Transverse colon (tissue), 4 donors: ENCODE results near the gene TCF21. TPM values are rescaled to one million over a fixed set of nuclear protein-coding genes. Genes with fewer than 3 reads are reported as not detected.
A peak's percentile ranks its signal among the peaks of the same experiment; 100 is the strongest.

ENCODE experiments used
- DNase-seq: peaks from one replicate; pipeline ENCODE4 v3.0.0-alpha.2; 2019
- H3K27ac ChIP-seq, 4 donors: fragments of 200-600 bp; sonication (generic); 2 replicates each; pipeline ENCODE4 v1.5.1; 2016 to 2018; ENCODE audit warnings: inconsistent platforms in 4 of 4
- H3K27me3 ChIP-seq: fragments of 200-600 bp; sonication (generic); 2 replicates; pipeline ENCODE4 v1.5.1; 2017; ENCODE audit warnings: inconsistent platforms
- H3K36me3 ChIP-seq, 4 donors: fragments of 200-600 bp; sonication (generic); 2 replicates each; pipeline ENCODE4 v1.5.1; 2017 to 2019; ENCODE audit warnings: inconsistent platforms in 4 of 4
- H3K4me1 ChIP-seq, 4 donors: fragments of 200-600 bp; sonication (generic); 2 replicates each; pipeline ENCODE4 v1.5.1; 2017 to 2020; ENCODE audit warnings: inconsistent platforms in 4 of 4
- H3K4me3 ChIP-seq, 4 donors: fragments of 200-600 bp; sonication (generic); 1 replicate in 1 of 4; 2 replicates in 3 of 4; pipeline versions ENCODE4 v1.5.1 to v1.6.1; 2017 to 2019; ENCODE audit warnings: inconsistent platforms in 4 of 4
- H3K9me3 ChIP-seq, 2 donors: fragments of 200-600 bp; sonication (generic); 2 replicates each; pipeline ENCODE4 v1.5.1; 2017 to 2019; ENCODE audit warnings: inconsistent platforms in 2 of 2
- CTCF ChIP-seq, 5 experiments: fragments of 200-600 bp in 3 of 5; fragments of 450-650 bp in 2 of 5; sonication (generic) in 3 of 5; IDR thresholded peaks; 1 replicate in 2 of 5; 2 replicates in 3 of 5; pipeline ENCODE4 v1.5.1; 2016 to 2017; ENCODE audit warnings: antibody characterized with exemption in 5 of 5, inconsistent platforms in 3 of 5, mild to moderate bottlenecking in 2 of 5, moderate library complexity in 1 of 5
- EP300 ChIP-seq: sonication (generic); formaldehyde crosslinking; IDR thresholded peaks from one replicate; pipeline ENCODE4 v1.6.1; 2017; ENCODE audit warnings: antibody characterized with exemption, low read depth
- POLR2A ChIP-seq: fragments of 450-650 bp; IDR thresholded peaks from one replicate; pipeline ENCODE4 v1.6.1; 2016; ENCODE audit warnings: antibody characterized with exemption, mild to moderate bottlenecking, moderate library complexity
- POLR2AphosphoS5 ChIP-seq, 3 donors: sonication (generic); formaldehyde crosslinking; IDR thresholded peaks; one replicate each; pipeline ENCODE4 v1.6.1; 2016; ENCODE audit warnings: antibody characterized with exemption in 3 of 3
- WGBS, 2 donors: methylation state at CpG; one replicate each; pipeline ENCODE4 v1.1.5; 2018; ENCODE audit warnings: low coverage in 1 of 2; 5-methylcytosine and 5-hydroxymethylcytosine counted together
- in situ Hi-C, 4 donors: fragments of 200-750 bp; cut with MboI; loops; one replicate each; pipeline versions ENCODE4 v1.15.0 to v1.15.1; 2017; ENCODE audit warnings: low sequenced_read_pairs in 3 of 4, low pct_ligation_motif_present in 1 of 4, low pct_unique_long_range_greater_than_20kb in 1 of 4
- intact Hi-C: fragments of 100-400 bp; cut with DNase I; formaldehyde crosslinking; loops from one replicate; pipeline ENCODE4 v1.15.1; 2023; ENCODE audit warnings: low total_unique reads
- total RNA-seq, 4 donors: library from RNA; depleted of rRNA; stranded (reverse); fragments of >200 nt; gene quantifications; one replicate each; pipeline ENCODE4 v1.1.0, GENCODE V29; 2016

Gene TCF21
- total RNA-seq, 4 donors from 2014 or later = 6.0 to 13.0 (median 8.9) TPM

- intact Hi-C loops = no loop called here
- H3K36me3 ChIP-seq = no peaks in the 10 kb centered on the region
- H3K4me1 ChIP-seq = peaks cover 0 to 52% (median 14%) of the 10 kb centered on the region in 4 donors
- H3K4me3 ChIP-seq = no peak overlapping the region
- peak in 2 of 3 donors; percentile 53 for TF ChIP-seq POLR2AphosphoS5 (IDR thresholded peaks at IDR 0.05)
- no peak for TF ChIP-seq POLR2A
- in situ Hi-C loops = no loop called here
- peak overlapping the region; percentile 74 to 85 (median 82) for H3K27ac ChIP-seq
- no peak for DNase-seq
- 13 to 17% methylated on average over 4 to 5 of the region's 5 CpGs for WGBS, 2 donors
- H3K9me3 ChIP-seq = no peaks in the 10 kb centered on the region
- H3K27me3 ChIP-seq = peaks cover 78% of the 10 kb centered on the region
Measured at GRCh38 chr6:133894795-133895358, 6.0 kb downstream of the TCF21 start.

- 9% methylated on average over 45 of the region's 45 CpGs; no CpG with 5 or more reads in 1 of the 2 donors for WGBS, 2 donors
- peaks cover 72% of the 10 kb centered on the region for H3K27me3 ChIP-seq
Measured at GRCh38 chr6:133895573-133896343, 6.8 kb downstream of the TCF21 start.

GRCh38 chr6:133896344-133896721, 7.4 kb downstream of the TCF21 start:
- Histone ChIP-seq H3K27me3 (peaks cover 68% of the 10 kb centered on the region), H3K36me3 (no peaks in the 10 kb centered on the region), H3K4me3 (peak overlapping the region in 2 of 4 donors; percentile 5 to 32), H3K4me1 (peaks cover 0 to 42% (median 12%) of the 10 kb centered on the region in 4 donors), H3K27ac (peak overlapping the region; percentile 74 to 85 (median 82)), H3K9me3 (no peaks in the 10 kb centered on the region)
- intact Hi-C loops = no loop called here
- TF ChIP-seq POLR2AphosphoS5 (IDR thresholded peaks at IDR 0.05) (no peak), EP300 (no peak), CTCF (IDR thresholded peaks at IDR 0.05) (no peak), POLR2A (no peak)
- DNase-seq = no peak
- WGBS, 2 donors = 9 to 39% methylated on average over 3 to 5 of the region's 5 CpGs
- in situ Hi-C loops = no loop called here

More at GRCh38 chr6:133895573-133896343, 6.8 kb downstream of the TCF21 start:
- peak overlapping the region; percentile 74 to 85 (median 82) for H3K27ac ChIP-seq
- H3K4me1 ChIP-seq = peaks cover 0 to 48% (median 14%) of the 10 kb centered on the region in 4 donors
- TF ChIP-seq POLR2A (no peak), CTCF (IDR thresholded peaks at IDR 0.05) (no peak), POLR2AphosphoS5 (IDR thresholded peaks at IDR 0.05) (no peak), EP300 (no peak)
- H3K9me3 ChIP-seq = no peaks in the 10 kb centered on the region
- DNase-seq = no peak
- H3K4me3 ChIP-seq = peak overlapping the region in 3 of 4 donors; percentile 5 to 32 (median 22)
- in situ Hi-C loops = no loop called here
- H3K36me3 ChIP-seq = no peaks in the 10 kb centered on the region
- intact Hi-C loops = no loop called here

GRCh38 chr6:133898263-133898662, 9.3 kb downstream of the TCF21 start:
- H3K27ac ChIP-seq = no peak overlapping the region
- no peak overlapping the region for H3K4me3 ChIP-seq
- TF ChIP-seq CTCF (IDR thresholded peaks at IDR 0.05) (no peak), POLR2A (no peak), POLR2AphosphoS5 (IDR thresholded peaks at IDR 0.05) (no peak), EP300 (no peak)
- peaks cover 0 to 28% (median 8%) of the 10 kb centered on the region in 4 donors for H3K4me1 ChIP-seq
- in situ Hi-C loops (no loop called here), intact Hi-C loops (no loop called here)
- peaks cover 49% of the 10 kb centered on the region for H3K27me3 ChIP-seq
- no peak for DNase-seq
- H3K9me3 ChIP-seq = no peaks in the 10 kb centered on the region
- no peaks in the 10 kb centered on the region for H3K36me3 ChIP-seq
- 38 to 57% methylated on average over 1 of the region's 1 CpG for WGBS, 2 donors
